NCI-H446 treated with DMSO at 0.1 percent for 48 hours (cell line): ENCODE measurements around the gene SERINC3.
"Not testable (repeated sequence)": the region's sequence is repeated elsewhere in the genome, so short reads cannot be mapped to it uniquely, and the experiment has no call there.

Experiments
- DNase-seq: peaks from one replicate; lab custom pipeline; 2025; lab: John Stamatoyannopoulos, UW

SERINC3 gene

DNA sequence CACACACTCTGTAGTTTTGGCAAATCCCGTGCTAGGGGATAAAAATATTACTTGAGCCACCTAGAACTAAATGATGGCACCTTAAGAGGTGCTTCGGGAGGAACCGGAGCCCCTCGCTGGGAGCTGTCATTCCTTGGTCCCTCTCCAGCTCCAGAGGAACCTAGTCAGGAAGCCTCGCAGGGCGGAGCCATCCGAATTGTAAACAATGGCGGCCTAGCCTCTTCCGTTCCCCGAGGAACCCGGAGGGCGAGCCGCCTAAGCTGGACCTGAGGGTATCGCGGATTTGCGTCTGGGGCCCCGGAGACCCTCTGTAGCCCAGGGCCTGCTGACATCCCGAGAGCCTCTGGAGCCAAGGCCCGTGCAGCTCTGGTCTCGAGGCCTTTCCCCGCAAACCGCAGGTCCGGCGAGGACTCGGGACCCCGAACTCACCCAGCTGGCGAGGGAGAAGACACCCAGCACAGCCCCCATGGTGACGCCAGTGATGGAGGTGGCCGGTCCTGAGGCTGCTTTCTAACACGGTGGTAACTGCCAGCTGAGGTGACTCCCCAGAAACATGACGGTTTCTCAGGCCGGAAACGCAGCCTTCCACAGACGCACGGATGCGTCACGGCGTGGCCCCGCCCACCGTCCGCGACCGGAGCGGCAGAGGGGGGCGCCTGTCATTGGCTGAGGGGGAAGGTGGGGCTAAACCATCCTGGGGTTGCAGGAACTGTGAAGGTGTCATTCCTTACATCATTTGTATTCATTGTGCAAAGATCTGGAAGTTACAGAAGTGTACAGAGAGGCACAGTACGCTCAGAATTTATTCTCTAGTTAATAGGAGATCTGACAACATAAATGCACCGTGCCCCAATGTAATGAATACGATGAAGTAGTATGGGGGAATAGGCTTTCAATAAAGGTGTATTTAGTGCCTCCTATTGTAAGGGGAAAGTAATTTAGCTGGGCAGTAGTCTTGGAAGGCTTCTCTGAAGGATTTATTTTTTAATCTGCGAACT lies at the start of gene SERINC3:
Gene SERINC3, minus strand, starts transcription at position 587 of the 998 bp plus-strand sequence. Its CDS starts 119 bp downstream, at position 468.
- peak; percentile 80 for DNase-seq

DNA sequence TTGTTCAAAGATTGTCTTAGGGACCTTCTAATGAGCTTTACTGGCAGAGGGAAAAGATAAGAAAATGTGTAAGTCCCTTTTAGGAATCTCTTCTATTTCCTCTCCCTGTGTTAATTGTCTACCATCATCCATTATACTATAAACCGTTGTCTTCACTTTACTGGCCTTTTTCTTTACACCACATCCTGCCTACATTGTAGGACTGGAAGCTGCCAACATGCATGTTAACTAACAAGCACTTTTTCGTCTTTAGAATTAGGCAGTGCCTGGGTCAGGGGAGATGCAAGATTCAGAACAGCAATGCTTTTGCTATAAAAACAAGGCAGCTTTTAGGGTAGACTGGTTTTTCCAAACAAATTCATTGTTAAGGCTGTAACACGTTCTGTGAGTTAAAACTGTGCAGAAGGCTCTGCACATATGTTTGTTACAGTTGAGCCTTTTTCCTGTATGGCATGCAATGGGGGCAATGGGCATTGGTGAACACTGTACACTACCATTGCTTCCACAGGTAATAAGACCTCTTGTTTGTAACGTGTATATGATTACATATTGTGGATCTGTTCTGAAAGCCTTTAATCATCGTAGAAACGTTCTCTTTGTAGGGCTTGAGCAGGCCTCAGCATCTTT lies 49.6 kb upstream of the SERINC3 start:
- no peak for DNase-seq

DNA sequence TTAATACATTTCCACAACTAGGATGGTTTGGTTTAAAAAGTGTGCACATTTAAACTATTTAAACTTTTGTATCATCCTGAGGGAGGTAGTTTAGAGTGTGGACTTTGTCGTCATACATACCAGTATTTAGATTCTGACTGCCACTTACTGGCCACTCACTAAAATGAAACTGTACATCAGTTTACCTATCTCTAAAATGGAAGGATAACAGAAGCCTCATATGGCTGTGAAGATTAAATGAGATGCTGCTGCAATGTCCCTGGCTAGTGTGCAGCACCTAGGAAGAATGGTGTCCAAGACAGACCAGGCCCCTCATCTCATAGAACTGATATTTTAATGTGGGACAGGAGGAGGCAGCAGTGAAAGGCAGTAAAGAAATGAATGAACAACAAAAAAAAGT lies 48.5 kb upstream of the SERINC3 start:
- no peak for DNase-seq

DNA sequence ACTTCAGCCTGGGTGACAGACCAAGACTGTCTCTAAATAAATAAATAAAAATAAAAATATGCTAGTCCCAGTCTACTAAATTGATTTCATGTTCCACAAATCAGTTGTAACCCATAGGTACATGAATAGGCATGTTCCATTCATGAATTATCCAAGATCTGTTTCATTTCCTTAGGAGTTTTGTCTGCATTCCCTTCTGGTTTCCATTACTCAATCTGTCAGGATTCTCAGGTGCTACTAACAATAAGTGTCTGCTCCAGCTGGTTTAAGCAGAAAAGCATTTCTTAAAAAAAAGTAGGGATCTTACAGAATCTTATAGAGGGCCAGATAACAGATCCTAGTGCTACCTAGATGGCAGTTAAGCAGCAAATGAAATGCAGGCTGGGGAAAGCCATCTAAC lies 44.9 kb upstream of the SERINC3 start:
- DNase-seq = no peak

DNA sequence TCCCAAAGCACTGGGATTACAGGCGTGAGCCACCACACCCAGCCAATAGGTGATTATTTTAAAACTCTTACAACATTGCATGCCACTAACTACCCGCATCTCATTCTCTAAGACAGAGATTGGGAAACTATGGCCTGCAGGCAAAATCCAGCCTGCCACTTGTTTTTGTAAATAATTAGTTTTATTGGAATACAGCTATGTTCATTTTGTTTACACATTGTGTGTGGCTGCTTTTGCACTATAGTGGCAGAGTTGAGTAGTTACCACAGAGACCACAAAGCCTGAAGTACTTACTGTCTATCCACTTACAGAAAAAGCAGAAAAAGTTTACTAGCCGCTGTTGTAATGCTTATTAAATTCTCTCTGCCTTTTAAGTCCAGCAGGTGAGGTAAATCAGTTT lies 44.1 kb upstream of the SERINC3 start:
- DNase-seq = no peak

DNA sequence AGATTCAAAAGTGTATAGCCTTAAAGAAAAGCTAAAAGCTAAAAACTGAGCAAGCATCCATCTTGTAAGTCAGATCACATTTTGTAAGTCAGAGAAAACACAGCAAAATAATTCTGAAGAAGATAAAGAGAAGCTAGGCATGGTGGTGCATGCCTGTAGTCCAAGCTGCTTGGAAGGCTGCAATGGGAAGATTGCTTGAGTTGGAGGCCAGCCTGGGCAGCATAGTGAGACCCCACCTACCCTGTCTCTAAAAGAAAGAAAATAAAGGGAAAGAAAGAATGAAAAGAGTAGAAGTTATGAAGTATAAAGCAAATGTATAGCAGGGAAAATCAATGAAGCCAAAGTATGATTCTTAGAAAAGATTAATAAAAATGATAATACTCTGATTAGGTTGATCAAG lies 40.0 kb upstream of the SERINC3 start:
- DNase-seq = no peak

DNA sequence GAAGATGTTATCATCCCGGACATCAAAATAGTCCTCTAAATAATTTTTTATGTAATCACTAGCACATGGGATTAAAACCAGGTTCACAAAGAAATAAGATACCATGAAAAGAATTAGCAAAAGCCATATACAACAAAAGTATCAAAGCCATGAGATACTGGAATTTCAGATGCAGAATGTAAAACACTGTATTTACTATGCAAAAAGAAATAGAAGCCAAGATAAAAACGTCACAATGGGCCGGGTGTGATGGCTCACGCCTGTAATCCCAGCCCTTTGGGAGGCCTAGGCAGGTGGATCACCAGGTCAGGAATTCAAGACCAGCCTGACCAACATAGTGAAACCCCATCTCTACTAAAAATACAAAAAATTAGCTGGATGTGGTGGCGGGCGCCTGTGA lies 38.9 kb upstream of the SERINC3 start:
- not testable (repeated sequence) for DNase-seq

DNA sequence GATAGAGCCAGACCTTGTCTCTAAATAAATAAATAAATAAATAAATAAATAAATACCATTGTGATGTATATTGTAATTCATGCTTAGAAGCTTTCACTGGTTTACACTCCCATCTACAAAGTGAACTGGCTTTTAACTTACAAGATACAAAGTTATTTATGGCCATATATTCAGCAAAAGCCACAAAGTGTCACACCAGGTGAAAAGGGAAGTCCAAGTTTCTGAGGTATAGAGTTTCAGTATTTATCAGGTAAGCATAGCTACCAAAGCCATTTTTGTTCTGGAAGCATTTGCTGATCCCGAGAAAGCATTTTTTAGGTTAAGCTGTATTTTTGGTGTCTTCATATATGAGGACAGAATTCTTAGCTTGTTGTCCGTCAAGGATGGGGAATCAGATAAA lies 38.4 kb upstream of the SERINC3 start:
- no peak for DNase-seq

DNA sequence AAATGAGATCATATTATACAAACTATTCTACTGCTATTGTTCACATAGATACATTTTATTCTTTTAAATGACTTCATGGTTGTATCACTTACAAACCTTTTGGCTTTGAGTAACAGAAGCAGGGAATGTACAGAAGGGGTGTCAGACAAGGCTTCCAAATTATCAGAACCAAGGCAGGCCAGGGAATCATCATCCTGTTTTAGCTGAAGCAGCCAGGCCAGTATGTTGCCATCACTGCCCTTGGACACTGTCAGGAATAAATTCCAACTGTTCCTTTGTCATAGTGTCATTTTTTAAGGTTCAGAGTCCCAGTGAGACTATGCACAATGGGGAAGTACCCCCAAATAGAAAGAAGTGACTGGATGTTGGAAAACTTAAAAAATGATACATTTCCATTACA lies 37.4 kb upstream of the SERINC3 start:
- no peak for DNase-seq

DNA sequence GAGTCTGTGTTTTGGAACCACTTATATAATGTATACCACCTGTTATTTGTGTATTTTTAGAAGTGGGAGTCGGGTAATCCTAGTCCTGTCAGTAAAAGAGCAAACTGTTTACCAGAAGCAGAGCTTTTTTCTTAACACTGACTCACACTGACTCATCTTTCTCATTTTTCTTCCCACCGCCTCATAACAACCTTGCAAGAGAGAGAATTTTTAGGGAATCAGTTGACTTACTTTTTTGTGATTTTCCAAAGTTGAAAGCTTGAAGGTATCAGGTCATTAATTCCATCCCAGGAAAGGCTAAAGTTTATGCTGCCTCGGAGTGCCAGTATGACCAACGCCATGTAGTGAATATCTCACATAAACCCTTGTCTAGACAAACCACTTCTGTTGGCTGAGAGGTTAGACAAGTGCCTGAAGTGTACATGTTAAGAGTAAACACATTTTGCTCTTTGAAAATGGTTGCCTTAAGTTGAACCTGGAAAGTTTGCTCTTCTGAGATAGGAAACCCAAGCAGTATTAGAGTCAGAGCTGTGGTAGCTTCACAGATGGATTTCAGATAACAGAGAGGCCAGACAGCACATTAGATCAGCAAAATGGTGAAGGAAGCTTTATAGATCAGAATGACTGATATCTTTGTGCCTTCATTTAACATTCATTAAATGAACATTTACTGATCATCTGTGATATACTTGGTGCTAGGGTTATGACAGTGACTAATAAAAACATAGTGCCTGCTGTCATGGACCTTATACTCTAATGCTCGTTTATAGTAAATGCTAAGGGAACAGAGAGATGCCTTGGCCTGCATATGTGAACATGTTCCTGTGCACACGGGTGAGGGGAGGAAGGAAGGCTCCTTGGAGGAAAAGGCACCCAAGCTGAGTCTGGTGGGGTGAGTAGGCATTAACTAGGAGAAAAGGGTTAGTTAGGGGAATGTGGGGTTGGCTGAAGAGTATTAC lies 31.4 kb upstream of the SERINC3 start:
- DNase-seq = peak; percentile 38

DNA sequence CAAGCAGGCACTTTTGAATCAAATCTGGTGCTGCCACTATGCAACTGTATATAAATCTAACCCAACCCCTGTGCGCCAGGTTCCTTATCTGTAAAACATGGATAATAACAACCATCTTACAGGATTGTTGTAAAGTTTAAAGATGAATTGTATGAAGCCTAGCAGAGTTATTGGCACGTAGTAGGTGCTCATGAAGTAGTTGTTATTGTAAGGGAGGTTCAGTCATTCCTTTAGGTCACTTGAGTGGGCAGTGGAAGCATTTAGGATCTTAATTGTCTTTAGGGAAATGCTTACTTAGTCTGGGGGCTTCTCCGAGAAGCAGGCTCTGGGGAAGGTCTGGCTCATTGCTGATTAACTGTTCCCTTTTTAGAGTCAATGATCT lies 30.7 kb upstream of the SERINC3 start:
- no peak for DNase-seq

DNA sequence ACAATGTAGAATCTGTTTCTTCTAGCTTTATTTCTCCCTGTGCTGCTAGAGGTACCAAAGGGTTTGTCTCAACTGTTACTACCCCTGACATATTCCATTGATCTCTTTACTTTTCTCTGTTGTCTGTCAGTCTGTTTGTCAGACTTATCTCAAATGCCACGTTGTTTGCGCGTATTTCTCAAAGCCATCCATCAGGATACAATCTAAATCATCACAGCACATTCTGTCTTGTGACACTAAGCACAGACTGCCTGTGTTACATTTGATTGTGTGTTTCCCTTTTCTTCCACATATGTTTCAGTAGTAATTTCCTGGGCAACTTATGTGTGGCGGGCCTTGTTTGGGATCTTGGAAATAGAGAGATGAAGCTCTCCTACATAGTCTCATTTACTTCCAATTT lies 30.2 kb upstream of the SERINC3 start:
- no peak for DNase-seq

DNA sequence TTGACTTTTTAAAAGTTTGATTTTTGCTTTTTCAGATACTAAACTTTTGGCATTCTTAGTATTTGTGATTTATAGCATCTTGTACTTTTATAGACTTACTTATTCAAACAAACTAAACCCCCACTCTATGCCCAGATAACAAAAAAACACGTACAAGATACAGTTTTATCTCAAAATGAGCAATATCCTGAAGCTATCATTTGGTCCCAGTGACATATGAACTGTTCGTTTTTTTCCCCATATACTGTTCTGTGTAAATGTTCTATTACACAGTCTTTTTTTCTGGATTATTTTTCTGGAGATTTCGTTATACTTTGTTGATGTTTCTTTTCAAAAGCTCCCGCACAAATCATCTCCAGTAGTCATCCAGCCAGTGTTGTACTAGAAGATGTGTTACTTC lies 27.3 kb upstream of the SERINC3 start:
- DNase-seq = no peak

DNA sequence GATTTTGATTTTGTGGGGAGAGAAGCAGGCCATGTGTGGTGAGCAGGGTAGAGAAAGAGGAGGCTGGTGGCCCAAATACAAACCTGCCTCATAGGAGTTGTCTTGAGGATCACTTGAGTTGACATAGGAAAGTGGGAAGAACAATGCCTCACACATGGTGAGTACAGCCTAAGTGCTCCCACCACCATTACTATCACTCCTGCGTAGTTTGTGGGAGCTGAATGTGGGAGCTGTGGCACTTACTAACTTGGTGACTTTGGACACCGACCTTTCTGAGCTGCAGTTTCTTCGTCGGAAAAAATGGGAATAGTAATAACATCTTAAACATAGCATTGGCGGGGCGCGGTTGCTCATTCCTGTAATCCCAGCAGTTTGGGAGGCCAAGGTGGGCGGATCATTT lies 25.5 kb upstream of the SERINC3 start:
- no peak for DNase-seq

DNA sequence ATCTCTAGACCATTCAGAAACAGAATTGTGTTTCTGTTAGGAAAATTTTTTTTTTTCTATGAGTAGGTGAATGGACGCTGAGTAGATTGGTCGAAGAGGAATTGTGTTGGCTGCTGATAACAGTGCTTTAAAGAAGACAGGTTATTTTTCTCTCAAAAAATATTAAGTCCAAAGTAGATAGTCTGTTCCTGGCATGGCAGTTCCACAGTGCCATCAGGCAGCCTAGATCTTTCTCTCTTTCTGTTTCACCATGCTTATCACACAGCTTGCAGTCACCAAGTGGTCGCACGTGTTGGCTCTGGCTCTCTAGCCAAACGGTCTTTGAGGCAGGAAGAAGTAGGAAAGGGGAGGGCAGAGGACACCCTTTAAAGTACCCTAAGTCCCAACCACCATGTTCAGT lies 22.4 kb upstream of the SERINC3 start:
- DNase-seq = no peak

DNA sequence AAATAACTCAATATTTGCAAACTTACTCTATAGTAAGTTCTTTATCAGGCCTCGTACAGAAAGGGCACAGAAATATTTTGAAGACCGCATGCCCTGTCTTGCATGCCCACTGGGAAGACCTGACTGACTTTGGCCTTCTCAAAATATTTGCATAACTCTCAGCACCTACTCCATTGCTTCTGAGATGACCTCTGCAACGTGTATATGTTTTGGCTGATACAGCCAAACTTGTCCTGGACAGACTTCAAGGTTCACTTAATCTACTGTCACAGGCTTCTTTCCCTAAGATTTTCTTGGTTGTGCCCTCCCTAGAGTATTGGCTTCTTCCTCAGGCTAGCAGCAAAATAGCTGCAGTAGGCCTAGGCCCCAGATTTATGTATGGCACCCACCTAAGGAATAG lies 21.5 kb upstream of the SERINC3 start:
- no peak for DNase-seq

DNA sequence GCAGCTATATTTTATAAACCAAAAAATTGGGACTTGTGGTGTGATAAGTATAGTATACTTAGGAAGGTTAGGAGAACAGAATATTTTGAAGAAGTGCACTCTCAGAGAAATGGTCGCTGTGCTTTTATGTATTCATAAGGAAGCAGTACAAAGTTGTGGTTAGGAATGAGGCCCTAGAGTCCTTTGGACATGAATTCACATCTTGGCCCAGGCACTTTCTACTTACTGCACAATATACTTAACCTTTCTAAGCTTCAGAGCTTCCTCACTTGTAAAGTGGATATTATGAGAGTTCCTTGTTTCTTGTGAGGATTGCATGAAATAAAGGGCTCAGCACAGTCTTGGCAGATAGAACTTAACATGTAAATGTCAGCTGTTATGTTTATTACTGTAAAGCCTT lies 21.0 kb upstream of the SERINC3 start:
- no peak for DNase-seq

DNA sequence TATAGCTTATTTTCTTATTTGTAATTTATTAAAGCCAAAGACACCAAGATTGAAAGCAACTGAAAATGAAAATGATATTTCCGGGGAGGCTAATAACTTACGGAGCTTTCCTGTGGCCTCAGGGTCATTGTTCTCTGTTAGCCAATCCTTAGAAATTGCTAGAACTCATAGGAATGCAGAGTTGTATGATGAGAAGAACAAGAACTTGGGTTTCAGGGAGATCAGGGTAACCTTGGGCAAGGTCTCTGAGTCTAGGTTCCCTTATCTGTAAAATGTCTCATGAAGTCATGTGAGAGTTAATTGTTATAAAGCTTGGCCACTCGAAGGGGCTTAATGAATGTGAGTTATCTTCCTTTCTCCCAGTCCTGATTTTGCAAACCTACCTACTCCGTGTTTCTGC lies 20.1 kb upstream of the SERINC3 start:
- no peak for DNase-seq

DNA sequence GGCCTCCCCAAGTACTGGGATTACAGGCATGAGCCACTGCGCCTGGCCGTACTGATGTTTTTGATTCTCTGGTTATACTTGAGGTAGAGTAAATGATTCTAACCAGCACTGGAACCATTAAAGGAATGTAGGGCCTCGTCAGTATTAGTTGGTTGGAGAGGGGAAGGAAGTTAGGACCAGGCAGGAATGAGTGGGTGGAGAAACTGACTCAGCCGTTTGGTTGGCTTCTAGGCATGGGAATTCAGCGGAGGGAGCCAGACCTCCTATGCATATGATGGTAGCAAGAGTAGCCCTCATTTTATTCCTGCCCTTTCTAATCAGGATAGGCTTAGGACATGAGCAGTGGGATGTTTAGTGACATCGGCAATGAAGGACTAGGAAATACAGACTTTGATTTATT lies 19.0 kb upstream of the SERINC3 start:
- DNase-seq = no peak

DNA sequence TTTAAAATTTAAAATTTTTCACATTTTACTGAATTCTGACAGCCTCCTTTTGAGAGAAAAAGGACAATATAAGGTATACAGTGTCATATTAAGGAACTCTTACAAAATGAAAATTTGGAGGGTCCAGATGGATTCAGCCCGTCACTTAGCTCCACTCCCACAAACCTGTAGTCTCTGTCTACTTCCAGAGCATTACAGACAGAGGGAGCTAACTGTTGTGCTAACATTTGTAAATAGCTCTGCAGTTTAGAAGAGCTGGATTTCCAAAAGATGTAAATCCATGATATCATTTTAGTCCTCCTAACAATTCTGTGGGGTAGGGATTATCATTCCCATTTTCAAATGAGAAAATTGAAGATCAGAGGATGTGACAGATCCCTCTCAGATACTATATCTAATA lies 16.1 kb upstream of the SERINC3 start:
- DNase-seq = no peak

DNA sequence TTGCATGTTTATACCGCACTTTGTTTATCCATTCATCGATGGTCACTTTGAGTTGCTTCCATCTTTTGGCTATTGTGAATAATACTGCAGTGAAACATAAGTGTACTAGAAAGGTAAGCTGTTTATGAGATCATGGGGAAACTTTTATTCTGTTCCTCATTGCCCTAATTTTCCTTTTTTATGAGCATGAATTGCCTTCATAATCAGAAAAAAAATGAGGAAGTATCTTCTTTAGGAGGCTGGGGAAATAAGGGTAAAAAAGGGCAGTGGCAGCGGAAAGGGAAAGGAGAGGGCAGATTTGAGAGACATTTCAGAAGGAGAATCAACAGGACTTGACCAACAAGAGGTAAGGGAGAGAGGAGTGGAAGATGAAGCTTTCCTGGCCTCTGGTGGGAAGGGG lies 14.3 kb upstream of the SERINC3 start:
- DNase-seq = no peak

DNA sequence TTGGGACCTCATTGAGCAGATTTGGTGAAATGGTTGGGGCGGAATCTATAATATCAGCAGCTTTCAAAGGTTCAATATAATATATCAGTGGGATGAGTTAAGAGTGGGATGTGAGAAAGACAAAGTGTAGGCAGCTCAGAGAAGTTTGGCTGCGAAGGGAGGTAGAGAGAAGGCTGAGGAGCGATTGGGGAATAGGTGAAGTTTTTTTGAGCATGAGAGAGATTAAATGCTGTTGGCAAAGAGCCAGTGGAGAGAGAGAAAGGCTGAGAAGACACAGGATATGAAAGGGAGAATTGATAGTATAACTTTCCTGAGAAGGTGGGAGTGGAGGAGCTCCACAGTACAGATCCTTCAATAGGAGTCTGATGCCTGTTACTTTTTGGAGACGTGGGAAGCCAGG lies 12.1 kb upstream of the SERINC3 start:
- no peak for DNase-seq
